Endodermal cell (in vitro differentiated cells): ENCODE data around the gene BATF2. TPM values are rescaled to one million over a fixed set of nuclear protein-coding genes. Genes with fewer than 3 reads are reported as not detected.

Experiments used
- DNase-seq: peaks from one replicate; pipeline ENCODE4 v3.0.0-alpha.2; 2017
- H3K27ac ChIP-seq: 2 replicates; pipeline ENCODE4 v1.5.1; 2013; ENCODE audit warnings: mild to moderate bottlenecking, low read depth, low read length, moderate library complexity
- H3K27me3 ChIP-seq: 2 replicates; pipeline ENCODE4 v1.6.1; 2013; ENCODE audit warnings: mild to moderate bottlenecking, low read length, moderate library complexity; ENCODE audit not compliant: insufficient read depth, control insufficient read depth, poor library complexity, severe bottlenecking
- H3K36me3 ChIP-seq: 2 replicates; pipeline ENCODE4 v1.7.0; 2013; ENCODE audit warnings: mild to moderate bottlenecking, low read length, moderate library complexity; ENCODE audit not compliant: control insufficient read depth, insufficient read depth
- H3K4me1 ChIP-seq: one replicate; pipeline ENCODE4 v1.7.0; 2013; ENCODE audit warnings: low read length; ENCODE audit not compliant: control insufficient read depth, insufficient read depth
- H3K4me3 ChIP-seq: 2 replicates; pipeline ENCODE4 v1.5.1; 2013; ENCODE audit warnings: mild to moderate bottlenecking, low read length, moderate library complexity
- H3K9ac ChIP-seq: 2 replicates; pipeline ENCODE4 v1.6.1; 2013; ENCODE audit warnings: mild to moderate bottlenecking, low read length, moderate library complexity; ENCODE audit not compliant: poor library complexity, severe bottlenecking; ENCODE audit errors: extremely low read depth
- H3K9me3 ChIP-seq: 2 replicates; pipeline ENCODE4 v1.6.1; 2013; ENCODE audit warnings: mild to moderate bottlenecking, low read length, moderate library complexity; ENCODE audit not compliant: control insufficient read depth
- H3K27ac Mint-ChIP-seq: 2 replicates; pipeline ENCODE4 v1.8.0; 2020; ENCODE audit warnings: mixed read lengths
- H3K27me3 Mint-ChIP-seq: 2 replicates; pipeline ENCODE4 v1.8.0; 2021; ENCODE audit warnings: mild to moderate bottlenecking, mixed read lengths; ENCODE audit not compliant: insufficient read depth
- H3K36me3 Mint-ChIP-seq: 2 replicates; pipeline ENCODE4 v1.8.0; 2020; ENCODE audit warnings: low read depth, mixed read lengths
- H3K4me1 Mint-ChIP-seq: 2 replicates; pipeline ENCODE4 v1.8.0; 2020; ENCODE audit warnings: mixed read lengths
- H3K4me3 Mint-ChIP-seq: 2 replicates; pipeline ENCODE4 v1.8.0; 2020; ENCODE audit warnings: mild to moderate bottlenecking, moderate library complexity, mixed read lengths
- H3K9me3 Mint-ChIP-seq: 2 replicates; pipeline ENCODE4 v1.8.0; 2020; ENCODE audit warnings: mild to moderate bottlenecking, mixed read lengths
- CTCF ChIP-seq: fragments of 200-600 bp; sonication (generic); conservative IDR thresholded peaks from 2 replicates; pipeline ENCODE4 v1.5.0; 2021; ENCODE audit warnings: antibody characterized with exemption, mild to moderate bottlenecking
- WGBS, 2 experiments: methylation state at CpG; one replicate each; pipeline versions ENCODE4 v1.1.5 to v1.1.7; 2013; ENCODE audit warnings: missing lambda C conversion rate in 2 of 2, mixed read lengths in 1 of 2; ENCODE audit not compliant: insufficient coverage in 1 of 2, insufficient read length in 1 of 2; 5-methylcytosine and 5-hydroxymethylcytosine counted together
- total RNA-seq, 2 donors: library from RNA; stranded (reverse); fragmentation: NEBNext Ultra II Directional in 1 of 2; extraction: Animal tissue kit (Norgen Biotek cat#: 25700) in 1 of 2; gene quantifications; 2 replicates in 1 of 2; 3 replicates in 1 of 2; pipeline ENCODE4 v1.2.1, GENCODE V29; 2021

BATF2 gene
- total RNA-seq, 2 donors from 2014 or later: 0.27 TPM; not detected in 1

GRCh38 chr11:64976651-64977050 is 20.1 kb downstream of the BATF2 start:
- Histone ChIP-seq H3K4me1 (no peaks in the 10 kb centered on the region), H3K4me3 (no peak overlapping the region), H3K36me3 (no peaks in the 10 kb centered on the region), H3K27me3 (no peaks in the 10 kb centered on the region), H3K9me3 (no peaks in the 10 kb centered on the region), H3K27ac (no peak overlapping the region), H3K9ac (no peak overlapping the region)
- Mint-ChIP-seq H3K36me3 (no peaks in the 10 kb centered on the region), H3K4me1 (no peaks in the 10 kb centered on the region), H3K9me3 (peaks cover 2% of the 10 kb centered on the region), H3K4me3 (no peak overlapping the region), H3K27ac (no peak overlapping the region), H3K27me3 (peaks cover 23% of the 10 kb centered on the region)
- TF ChIP-seq CTCF: no peak
- DNase-seq: no peak
- WGBS, 2 experiments: 93 to 96% methylated on average over 2 of the region's 2 CpGs

GRCh38 chr11:64974124-64974523 is 22.6 kb downstream of the BATF2 start:
- WGBS, 2 experiments: 84 to 85% methylated on average over 4 to 5 of the region's 5 CpGs
- H3K9me3 Mint-ChIP-seq: peaks cover 7% of the 10 kb centered on the region

GRCh38 chr11:64971421-64972233 is 25.1 kb downstream of the BATF2 start, which contains the start of gene MAJIN:
Gene MAJIN, minus strand, starts transcription at chr11:64972108. Its CDS starts 12,703 bp downstream, at chr11:64959405.
- Histone ChIP-seq H3K27ac (no peak within 1 kb of the TSS), H3K9ac (no peak within 1 kb of the TSS), H3K4me3 (no peak within 1 kb of the TSS), H3K9me3 (no peaks in the 10 kb centered on the region), H3K36me3 (no peaks in the 10 kb centered on the region), H3K4me1 (no peaks in the 10 kb centered on the region), H3K27me3 (no peaks in the 10 kb centered on the region)
- TF ChIP-seq CTCF: no peak
- H3K27ac Mint-ChIP-seq: no peak within 1 kb of the TSS
- 90 to 92% methylated on average over 51 to 65 of the region's 69 CpGs for WGBS, 2 experiments
- H3K9me3 Mint-ChIP-seq: peaks cover 7% of the 10 kb centered on the region
- no peaks in the 10 kb centered on the region for H3K36me3 Mint-ChIP-seq
- DNase-seq: peak; percentile 91
- H3K27me3 Mint-ChIP-seq: peaks cover 47% of the 10 kb centered on the region
- H3K4me1 Mint-ChIP-seq: no peaks in the 10 kb centered on the region
- H3K4me3 Mint-ChIP-seq: no peak within 1 kb of the TSS

More at GRCh38 chr11:64974124-64974523, 22.6 kb downstream of the BATF2 start:
- no peak for TF ChIP-seq CTCF
- no peak for DNase-seq
- Histone ChIP-seq H3K9ac (no peak overlapping the region), H3K4me1 (no peaks in the 10 kb centered on the region), H3K4me3 (no peak overlapping the region), H3K36me3 (no peaks in the 10 kb centered on the region), H3K27me3 (no peaks in the 10 kb centered on the region), H3K27ac (no peak overlapping the region), H3K9me3 (no peaks in the 10 kb centered on the region)
- Mint-ChIP-seq H3K4me1 (no peaks in the 10 kb centered on the region), H3K27ac (no peak overlapping the region), H3K4me3 (no peak overlapping the region), H3K36me3 (no peaks in the 10 kb centered on the region), H3K27me3 (peaks cover 42% of the 10 kb centered on the region)
